ENCODE data around the gene UMAD1. TPM values are rescaled to one million over a fixed set of nuclear protein-coding genes. Genes with fewer than 3 reads are reported as not detected.

The UMAD1 gene
- total and polyA plus RNA-seq, 2 of the 13 experiments (the other 11 are each of a cell fraction or from before 2014, with no cell fraction given) = 16.8 to 17.6 TPM

DNA sequence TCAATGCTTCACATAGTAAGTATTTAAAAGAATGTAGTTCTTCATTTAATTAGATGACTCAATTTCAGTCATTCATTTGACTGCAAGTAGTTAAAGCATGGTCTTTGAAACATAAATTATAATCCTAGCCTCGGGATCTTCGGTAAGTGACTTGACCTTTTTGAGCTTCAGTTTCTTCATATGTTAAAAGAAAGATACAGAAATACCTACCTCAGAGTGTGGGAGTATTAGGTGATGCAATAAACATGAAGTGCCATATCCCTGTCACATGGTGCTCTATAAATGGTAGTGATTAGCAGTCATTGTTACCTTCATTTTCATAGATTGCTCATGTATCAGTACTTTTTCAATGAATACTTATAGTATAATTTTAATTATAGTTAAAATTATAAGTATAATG is 31.2 kb upstream of the UMAD1 start:
- Histone ChIP-seq H3K27me3 (ENCODE audit: control insufficient read depth in 1 of 2, insufficient read depth in 2 of 2, low read length in 2 of 2) (no peaks in the 10 kb centered on the region), H3K27ac (ENCODE audit: extremely low read length, insufficient read depth, low read length) (no peak overlapping the region), H3K4me1 (ENCODE audit: insufficient read depth, low read length) (no peaks in the 10 kb centered on the region), H4K20me1 (ENCODE audit: insufficient read depth, low read length) (no peaks in the 10 kb centered on the region), H3K79me2 (ENCODE audit: insufficient read depth, low read length) (no peaks in the 10 kb centered on the region), H3K4me2 (ENCODE audit: low read depth, low read length) (no peak overlapping the region), H2AFZ (ENCODE audit: low read length) (no peak overlapping the region), H3K9ac (ENCODE audit: insufficient read depth, low read depth, low read length) (no peak overlapping the region), H3K36me3 (replicated peaks in 1 of 2; ENCODE audit: control insufficient read depth in 1 of 2, insufficient read depth in 2 of 2, low read length in 2 of 2) (peaks cover 0 to 2% of the 10 kb centered on the region in 2 experiments; a peak in 4 of 5 replicates), H3K4me3 (replicated peaks in 1 of 3; ENCODE audit: insufficient read depth in 1 of 3, low read depth in 2 of 3, low read length in 3 of 3) (no peak overlapping the region), H3K9me3 (ENCODE audit: low read length) (no peaks in the 10 kb centered on the region)
- FAIRE-seq (no peak), ATAC-seq (no peak), DNase-seq (ENCODE audit: low spot score) (no peak)
- BruUV-seq (replicated peaks) = no TSS peak
- 95% methylated on average over 2 of the region's 2 CpGs for whole genome bisulfite sequencing (ENCODE audit: low lambda C conversion rate)
- POLR2A ChIA-PET = no interaction called here
- CTCF ChIA-PET (ENCODE audit: low intra/inter-chr PET ratio, low total read pairs) = no interaction called here
- intact Hi-C loops (cut with micrococcal nuclease; ENCODE audit: unreplicated experiment) = no loop called here
- TF ChIP-seq CEBPB (IDR thresholded peaks at IDR 0.05; ENCODE audit: borderline replicate concordance, low read depth, low read length) (peak; percentile 41; the same call in 1 of the 2 replicates), STAT5B (CRISPR knock-in tag; IDR thresholded peaks at IDR 0.05) (no peak)
- in situ Hi-C loops (cut with HindIII; ENCODE audit: extremely low pct_ligation_motif_present, low pct_unique_long_range_greater_than_20kb) = no loop called here

DNA sequence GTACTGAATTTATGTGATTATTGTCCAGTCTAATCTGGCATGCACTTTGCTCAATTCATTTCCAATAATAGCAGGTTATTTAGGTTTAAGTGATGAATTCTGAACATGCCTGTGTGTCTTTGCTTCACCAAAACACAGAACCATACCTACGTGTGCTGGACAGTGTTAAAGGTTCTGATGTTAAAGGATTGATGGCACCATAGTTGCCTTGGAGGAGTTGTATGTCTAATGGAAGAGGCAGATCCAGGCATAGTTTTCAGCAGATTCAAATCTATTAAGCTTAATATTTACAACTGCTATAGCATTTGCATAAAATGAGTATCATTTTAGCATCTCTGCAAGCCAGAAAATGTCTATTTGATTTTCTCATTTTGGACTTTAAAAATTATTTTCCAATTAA is 28.0 kb upstream of the UMAD1 start:
- H3K27me3 ChIP-seq (ENCODE audit: control insufficient read depth in 1 of 2, insufficient read depth in 2 of 2, low read length in 2 of 2) = no peaks in the 10 kb centered on the region
- DNase-seq (ENCODE audit: low spot score) (no peak), ATAC-seq (no peak), FAIRE-seq (no peak)
- H3K9ac ChIP-seq (ENCODE audit: insufficient read depth, low read depth, low read length) = no peak overlapping the region
- CTCF ChIA-PET (ENCODE audit: low intra/inter-chr PET ratio, low total read pairs) = no interaction called here
- H3K27ac ChIP-seq (ENCODE audit: extremely low read length, insufficient read depth, low read length) = no peak overlapping the region
- no peaks in the 10 kb centered on the region for H3K9me3 ChIP-seq (ENCODE audit: low read length)
- no peak overlapping the region for H3K4me2 ChIP-seq (ENCODE audit: low read depth, low read length)
- BruUV-seq (replicated peaks) = no TSS peak
- intact Hi-C loops (cut with micrococcal nuclease; ENCODE audit: unreplicated experiment) = no loop called here
- in situ Hi-C loops (cut with HindIII; ENCODE audit: extremely low pct_ligation_motif_present, low pct_unique_long_range_greater_than_20kb) = no loop called here
- H3K4me1 ChIP-seq (ENCODE audit: insufficient read depth, low read length) = no peaks in the 10 kb centered on the region
- H3K79me2 ChIP-seq (ENCODE audit: insufficient read depth, low read length) = no peaks in the 10 kb centered on the region
- H3K36me3 ChIP-seq (replicated peaks in 1 of 2; ENCODE audit: control insufficient read depth in 1 of 2, insufficient read depth in 2 of 2, low read length in 2 of 2) = no peaks in the 10 kb centered on the region; a peak in 1 of 5 replicates
- H4K20me1 ChIP-seq (ENCODE audit: insufficient read depth, low read length) = no peaks in the 10 kb centered on the region
- H2AFZ ChIP-seq (ENCODE audit: low read length) = no peak overlapping the region
- POLR2A ChIA-PET = no interaction called here
- H3K4me3 ChIP-seq (replicated peaks in 1 of 3; ENCODE audit: insufficient read depth in 1 of 3, low read depth in 2 of 3, low read length in 3 of 3) = no peak overlapping the region
- 94% methylated on average over 1 of the region's 1 CpG for WGBS (ENCODE audit: low lambda C conversion rate)
- TF ChIP-seq GLI4 (CRISPR knock-in tag; IDR thresholded peaks at IDR 0.05; ENCODE audit: borderline replicate concordance) = no peak
- TF ChIP-seq, protein P1, sequence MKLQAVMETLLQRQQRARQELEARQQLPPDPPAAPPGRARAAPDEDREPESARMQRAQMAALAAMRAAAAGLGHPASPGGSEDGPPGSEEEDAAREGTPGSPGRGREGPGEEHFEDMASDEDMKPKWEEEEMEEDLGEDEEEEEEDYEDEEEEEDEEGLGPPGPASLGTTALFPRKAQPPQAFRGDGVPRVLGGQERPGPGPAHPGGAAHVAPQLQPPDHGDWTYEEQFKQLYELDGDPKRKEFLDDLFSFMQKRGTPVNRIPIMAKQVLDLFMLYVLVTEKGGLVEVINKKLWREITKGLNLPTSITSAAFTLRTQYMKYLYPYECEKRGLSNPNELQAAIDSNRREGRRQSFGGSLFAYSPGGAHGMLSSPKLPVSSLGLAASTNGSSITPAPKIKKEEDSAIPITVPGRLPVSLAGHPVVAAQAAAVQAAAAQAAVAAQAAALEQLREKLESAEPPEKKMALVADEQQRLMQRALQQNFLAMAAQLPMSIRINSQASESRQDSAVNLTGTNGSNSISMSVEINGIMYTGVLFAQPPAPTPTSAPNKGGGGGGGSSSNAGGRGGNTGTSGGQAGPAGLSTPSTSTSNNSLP (IDR thresholded peaks at IDR 0.05; ENCODE audit: low read depth, low read length) = no peak
- no peak for TF ChIP-seq ASH2L (IDR thresholded peaks at IDR 0.05; ENCODE audit: insufficient read length, low read depth, low read length)
- TF ChIP-seq ZNF547 (CRISPR knock-in tag; IDR thresholded peaks at IDR 0.05) = no peak
- TF ChIP-seq ZNF83 (CRISPR knock-in tag; IDR thresholded peaks at IDR 0.05; ENCODE audit: borderline replicate concordance) = no peak
- TF ChIP-seq RFXANK (CRISPR knock-in tag; IDR thresholded peaks at IDR 0.05) = no peak
- TF ChIP-seq ZNF615 (CRISPR knock-in tag; IDR thresholded peaks at IDR 0.05; ENCODE audit: borderline replicate concordance) = no peak
- TF ChIP-seq CCAR2 (optimal IDR thresholded peaks at IDR 0.05; ENCODE audit: low read depth, low read length) = no peak
- no peak for TF ChIP-seq ZNF335 (CRISPR knock-in tag; IDR thresholded peaks at IDR 0.05)
- TF ChIP-seq, protein P2, sequence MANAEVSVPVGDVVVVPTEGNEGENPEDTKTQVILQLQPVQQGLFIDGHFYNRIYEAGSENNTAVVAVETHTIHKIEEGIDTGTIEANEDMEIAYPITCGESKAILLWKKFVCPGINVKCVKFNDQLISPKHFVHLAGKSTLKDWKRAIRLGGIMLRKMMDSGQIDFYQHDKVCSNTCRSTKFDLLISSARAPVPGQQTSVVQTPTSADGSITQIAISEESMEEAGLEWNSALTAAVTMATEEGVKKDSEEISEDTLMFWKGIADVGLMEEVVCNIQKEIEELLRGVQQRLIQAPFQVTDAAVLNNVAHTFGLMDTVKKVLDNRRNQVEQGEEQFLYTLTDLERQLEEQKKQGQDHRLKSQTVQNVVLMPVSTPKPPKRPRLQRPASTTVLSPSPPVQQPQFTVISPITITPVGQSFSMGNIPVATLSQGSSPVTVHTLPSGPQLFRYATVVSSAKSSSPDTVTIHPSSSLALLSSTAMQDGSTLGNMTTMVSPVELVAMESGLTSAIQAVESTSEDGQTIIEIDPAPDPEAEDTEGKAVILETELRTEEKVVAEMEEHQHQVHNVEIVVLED (CRISPR knock-in tag; IDR thresholded peaks at IDR 0.05; ENCODE audit: borderline replicate concordance) = no peak
- TF ChIP-seq, protein P3, sequence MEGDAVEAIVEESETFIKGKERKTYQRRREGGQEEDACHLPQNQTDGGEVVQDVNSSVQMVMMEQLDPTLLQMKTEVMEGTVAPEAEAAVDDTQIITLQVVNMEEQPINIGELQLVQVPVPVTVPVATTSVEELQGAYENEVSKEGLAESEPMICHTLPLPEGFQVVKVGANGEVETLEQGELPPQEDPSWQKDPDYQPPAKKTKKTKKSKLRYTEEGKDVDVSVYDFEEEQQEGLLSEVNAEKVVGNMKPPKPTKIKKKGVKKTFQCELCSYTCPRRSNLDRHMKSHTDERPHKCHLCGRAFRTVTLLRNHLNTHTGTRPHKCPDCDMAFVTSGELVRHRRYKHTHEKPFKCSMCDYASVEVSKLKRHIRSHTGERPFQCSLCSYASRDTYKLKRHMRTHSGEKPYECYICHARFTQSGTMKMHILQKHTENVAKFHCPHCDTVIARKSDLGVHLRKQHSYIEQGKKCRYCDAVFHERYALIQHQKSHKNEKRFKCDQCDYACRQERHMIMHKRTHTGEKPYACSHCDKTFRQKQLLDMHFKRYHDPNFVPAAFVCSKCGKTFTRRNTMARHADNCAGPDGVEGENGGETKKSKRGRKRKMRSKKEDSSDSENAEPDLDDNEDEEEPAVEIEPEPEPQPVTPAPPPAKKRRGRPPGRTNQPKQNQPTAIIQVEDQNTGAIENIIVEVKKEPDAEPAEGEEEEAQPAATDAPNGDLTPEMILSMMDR (CRISPR knock-in tag; IDR thresholded peaks at IDR 0.05) = no peak
- no peak for TF ChIP-seq U2AF1 (optimal IDR thresholded peaks at IDR 0.05; ENCODE audit: low read depth, low read length)
- TF ChIP-seq NFE2L1 (CRISPR knock-in tag; IDR thresholded peaks at IDR 0.05; ENCODE audit: borderline replicate concordance) = no peak
